ENCODE data around the gene NPR1.
"Not testable (repeated sequence)": the region's sequence is repeated elsewhere in the genome, so short reads cannot be mapped to it uniquely, and the experiment has no call there.

The NPR1 gene

GRCh38 chr1:153678519-153679336, at the start of gene NPR1:
Gene NPR1, plus strand, starts transcription at chr1:153678688. Its CDS starts 421 bp downstream, at chr1:153679109.
- peak; percentile 25 for DNase-seq

DNA sequence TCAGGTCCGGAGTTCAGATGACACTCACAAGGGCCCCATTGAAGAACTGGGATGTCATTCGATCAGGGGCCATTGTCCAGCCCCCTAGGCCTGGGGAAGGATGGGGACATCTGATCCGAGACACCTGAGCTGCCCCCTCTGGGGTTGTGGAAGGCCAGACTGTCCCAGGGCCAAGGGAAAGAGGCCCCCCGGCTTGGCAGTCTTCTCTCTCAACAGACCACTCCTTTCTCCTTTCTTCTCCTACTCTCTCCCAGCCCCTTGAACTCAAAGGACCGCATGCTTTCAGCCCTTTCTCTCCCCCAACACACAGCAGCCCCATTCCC, 49.2 kb upstream of the NPR1 start:
- DNase-seq, result no peak

GRCh38 chr1:153629971-153630370, 48.5 kb upstream of the NPR1 start:
- no peak for DNase-seq

DNA sequence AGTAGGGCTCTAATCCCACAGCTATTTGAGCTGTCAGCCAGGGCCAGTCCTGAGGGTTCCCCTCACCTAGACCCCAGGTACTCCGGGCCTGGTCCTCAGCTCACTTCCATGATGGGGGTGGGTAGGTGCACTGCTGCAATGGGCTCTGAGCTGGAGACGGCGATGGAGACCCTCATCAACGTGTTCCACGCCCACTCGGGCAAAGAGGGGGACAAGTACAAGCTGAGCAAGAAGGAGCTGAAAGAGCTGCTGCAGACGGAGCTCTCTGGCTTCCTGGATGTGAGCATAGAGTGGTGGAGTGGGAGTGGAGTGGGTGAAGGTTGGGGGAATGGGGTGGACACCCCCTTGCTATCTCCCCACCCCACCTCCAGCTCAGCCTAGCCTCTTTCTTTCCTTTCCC, 48.1 kb upstream of the NPR1 start:
- DNase-seq, result no peak

- no peak for DNase-seq
Measured at GRCh38 chr1:153631047-153632022, 47.2 kb upstream of the NPR1 start.

DNA sequence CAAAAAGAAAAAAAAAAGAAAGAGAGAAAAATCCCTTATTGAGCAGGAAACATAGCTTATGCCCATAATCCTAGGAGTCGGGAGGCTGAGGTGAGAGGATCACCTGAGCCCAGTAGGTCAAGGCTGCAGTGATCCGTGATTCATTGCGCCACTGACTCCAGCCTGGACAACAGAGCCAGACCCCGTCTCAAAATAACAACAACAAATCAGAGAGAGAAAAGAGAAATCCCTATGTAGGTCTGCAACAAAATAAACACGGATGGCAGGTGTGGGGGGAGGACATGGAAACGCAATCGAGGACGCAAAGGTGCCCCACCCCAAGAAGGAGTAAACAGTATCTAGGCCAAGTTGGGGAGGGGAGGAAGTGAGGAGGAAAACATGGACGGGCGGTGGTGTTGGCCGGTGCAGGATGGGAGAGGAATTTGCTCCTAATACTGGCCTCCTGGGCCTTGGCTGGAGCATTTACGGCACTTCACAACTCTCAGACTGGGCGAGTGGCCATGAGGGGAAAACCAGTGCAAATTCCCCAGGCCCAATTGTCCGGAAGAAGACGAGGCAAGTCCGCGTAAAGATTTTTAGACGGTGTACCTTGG, 45.2 kb upstream of the NPR1 start:
- no peak for DNase-seq

DNA sequence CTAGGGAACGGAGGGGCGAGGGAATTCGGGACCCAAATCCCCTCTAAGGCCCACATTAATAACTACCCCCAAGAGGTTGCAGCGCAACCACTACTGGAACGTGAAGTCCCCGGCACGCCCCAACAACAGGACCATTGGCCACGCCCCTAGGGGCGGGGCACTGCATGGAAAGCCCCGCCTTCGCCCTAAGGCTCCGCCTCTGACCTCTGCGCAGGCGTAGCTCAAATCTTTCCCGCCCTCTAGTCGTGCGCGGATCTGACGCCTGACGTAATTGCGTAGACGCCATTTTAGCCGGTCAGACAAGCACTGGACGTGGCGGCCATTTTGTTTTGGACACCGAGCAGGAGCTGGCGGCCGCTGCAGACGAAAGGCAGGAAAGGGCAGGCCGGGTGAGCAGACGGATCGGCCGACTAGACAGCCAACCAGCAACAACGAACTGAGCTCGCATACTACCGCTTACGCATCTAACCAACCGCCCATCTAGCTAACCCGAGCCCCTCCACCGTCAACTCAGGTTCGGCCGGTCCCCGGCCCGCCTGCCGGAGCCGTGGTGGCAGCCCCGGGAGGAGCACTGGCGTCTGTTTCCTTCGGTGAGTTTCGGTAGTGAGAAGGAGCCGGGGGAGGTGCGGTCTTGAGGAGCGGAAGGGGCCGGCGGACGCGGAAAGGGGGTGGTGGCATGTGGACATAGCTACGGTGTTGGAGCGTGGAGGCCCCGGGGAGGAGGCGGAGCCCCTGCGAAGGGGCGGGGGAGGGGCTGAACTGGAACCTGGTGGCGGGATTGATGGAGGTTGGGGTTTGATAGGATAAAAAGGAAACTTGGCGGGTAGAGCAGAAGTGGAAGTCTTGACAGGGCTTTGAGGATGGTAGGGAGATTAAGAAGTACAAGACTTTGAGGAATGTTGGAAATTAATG, 44.5 kb upstream of the NPR1 start, which contains the start of gene CHTOP:
Gene CHTOP (plus strand): TSS at position 313 of the 912 bp plus-strand sequence. CDS start 2,523 bp downstream, outside the sequence.
- peak; percentile 95 for DNase-seq

GRCh38 chr1:153635872-153636271, 42.6 kb upstream of the NPR1 start:
- DNase-seq, result no peak

DNA sequence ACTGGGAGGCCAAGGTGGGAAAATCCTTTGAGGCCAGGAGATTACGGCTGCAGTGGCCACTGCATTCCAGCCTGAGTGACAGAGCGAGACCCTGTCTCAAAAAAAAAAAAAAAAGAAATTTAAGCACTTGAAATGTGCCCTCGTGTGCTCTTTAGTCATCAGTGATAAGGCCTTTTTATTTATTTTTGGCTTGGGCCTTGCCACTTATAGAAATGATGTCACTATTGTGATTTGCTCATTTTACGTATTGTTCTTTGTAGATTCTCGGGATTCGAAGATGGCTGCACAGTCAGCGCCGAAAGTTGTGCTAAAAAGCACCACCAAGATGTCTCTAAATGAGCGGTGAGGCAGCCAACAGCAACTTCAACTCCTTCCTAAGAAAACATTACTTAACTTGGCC, 42.2 kb upstream of the NPR1 start:
- DNase-seq, result no peak

DNA sequence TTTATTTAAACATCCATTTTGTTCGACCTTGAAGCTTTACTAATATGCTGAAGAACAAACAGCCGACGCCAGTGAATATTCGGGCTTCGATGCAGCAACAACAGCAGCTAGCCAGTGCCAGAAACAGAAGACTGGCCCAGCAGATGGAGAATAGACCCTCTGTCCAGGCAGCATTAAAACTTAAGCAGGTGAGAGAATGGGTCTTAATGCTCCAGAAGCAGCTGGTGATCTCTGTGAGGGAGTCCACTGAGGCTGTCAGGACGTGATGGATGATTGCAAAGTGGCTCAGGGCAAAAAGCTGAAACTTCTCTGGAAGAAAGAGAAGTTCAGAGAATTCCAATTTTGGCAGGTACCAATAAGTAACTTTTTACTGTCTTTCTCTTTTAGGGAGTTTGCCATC, 40.2 kb upstream of the NPR1 start:
- no peak for DNase-seq

DNA sequence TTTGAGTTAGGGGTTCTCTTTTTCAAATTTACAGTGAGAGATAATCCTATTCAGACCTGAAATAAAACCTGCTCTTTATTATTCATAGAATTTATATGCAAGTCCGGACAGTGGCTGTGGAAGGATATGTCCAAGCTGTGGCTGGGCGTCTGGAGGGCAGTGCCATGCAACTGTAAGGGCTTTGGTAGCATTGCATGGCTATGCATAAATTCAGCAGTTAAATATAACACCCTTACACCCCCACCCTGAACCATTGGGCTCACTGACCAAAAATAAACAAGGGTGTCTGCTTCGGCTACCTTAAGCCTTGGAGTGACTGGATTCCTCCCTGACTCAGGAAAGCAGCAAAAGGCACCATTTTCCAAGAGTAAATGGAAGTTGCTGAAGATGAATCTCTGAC, 39.2 kb upstream of the NPR1 start:
- DNase-seq, result no peak

GRCh38 chr1:153640213-153640612, 38.3 kb upstream of the NPR1 start:
- not testable (repeated sequence) for DNase-seq

DNA sequence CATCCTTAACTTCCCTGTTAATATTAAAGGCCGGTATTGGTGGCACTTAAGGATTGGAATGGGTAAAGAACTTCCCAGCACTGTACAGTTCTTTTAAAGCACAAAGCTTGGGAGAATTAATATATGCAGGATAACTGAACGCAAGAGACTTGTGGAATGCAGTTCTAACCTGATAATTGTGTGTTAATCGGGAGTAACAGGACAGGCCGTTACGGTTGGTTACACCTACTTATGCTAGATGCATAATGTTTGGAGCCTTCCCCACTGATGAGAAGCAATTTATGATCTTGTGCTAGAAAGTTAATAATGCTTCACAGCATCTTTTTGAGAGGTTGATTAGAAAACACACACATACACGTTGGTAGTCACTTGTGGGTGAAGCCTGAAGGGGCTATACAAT, 37.6 kb upstream of the NPR1 start:
- no peak for DNase-seq

DNA sequence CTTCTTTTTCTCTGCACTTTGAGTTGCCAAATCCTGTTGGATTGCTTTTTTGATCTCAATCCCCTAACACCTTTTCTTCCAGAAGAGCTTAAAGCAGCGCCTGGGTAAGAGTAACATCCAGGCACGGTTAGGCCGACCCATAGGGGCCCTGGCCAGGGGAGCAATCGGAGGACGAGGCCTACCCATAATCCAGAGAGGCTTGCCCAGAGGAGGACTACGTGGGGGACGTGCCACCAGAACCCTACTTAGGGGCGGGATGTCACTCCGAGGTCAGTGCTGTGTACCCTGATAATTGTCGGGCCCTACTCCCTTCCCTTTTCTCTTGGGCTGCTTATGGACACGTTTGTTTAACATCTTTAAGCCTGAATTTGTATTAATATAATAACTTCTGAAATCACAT, 36.3 kb upstream of the NPR1 start:
- DNase-seq, result no peak

DNA sequence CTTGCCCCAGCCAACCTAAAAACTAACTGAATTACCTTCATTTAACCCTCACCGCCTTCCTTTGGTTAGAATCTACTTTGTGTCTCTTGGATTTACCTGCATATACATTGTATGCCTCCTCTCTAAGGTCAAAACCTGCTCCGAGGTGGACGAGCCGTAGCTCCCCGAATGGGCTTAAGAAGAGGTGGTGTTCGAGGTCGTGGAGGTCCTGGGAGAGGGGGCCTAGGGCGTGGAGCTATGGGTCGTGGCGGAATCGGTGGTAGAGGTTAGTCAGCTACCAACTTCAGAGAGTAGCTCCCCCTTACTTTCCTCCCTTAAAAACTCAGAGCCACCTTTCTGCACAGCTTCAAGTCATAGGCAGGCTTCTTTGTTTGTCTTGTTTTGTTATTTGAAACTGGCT, 35.4 kb upstream of the NPR1 start:
- no peak for DNase-seq

DNA sequence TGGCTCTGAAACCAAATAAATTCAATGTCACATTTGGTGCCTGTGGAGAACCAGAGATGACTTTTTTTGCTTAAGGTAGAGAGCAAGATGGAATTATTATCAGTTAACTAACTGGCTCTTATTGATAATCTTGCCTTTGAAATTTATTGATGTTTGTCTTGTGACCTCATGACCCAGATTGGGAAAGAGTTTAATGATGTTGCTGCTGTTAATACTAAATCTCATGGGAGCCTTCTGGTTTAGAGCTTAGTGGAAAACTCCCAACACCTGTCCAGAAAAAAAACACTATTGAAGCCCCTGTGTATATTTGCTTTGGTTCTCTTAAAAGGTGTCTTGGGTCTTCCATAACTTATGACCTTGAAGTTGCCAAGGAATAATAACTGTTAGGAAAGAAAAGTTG, 34.7 kb upstream of the NPR1 start:
- DNase-seq, result no peak

GRCh38 chr1:153646672-153647345, 31.7 kb upstream of the NPR1 start:
- no peak for DNase-seq

DNA sequence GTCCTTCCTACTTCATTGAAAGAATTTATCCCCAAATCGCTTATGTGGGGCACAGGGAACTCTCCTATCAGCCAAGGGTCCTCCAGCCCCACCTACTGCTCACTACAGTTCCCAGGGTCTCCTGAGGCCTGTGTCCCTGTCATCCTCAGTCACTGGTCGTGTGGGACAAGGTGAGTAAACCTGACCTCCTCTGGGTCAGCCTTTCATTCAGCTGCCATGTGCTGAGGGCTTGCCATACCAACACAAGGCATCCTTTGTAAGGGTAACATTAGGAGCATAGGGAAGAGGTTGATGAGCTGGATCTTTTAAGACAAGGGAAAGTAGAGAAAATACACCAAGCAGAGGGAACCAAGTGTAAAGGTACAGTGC, 31.2 kb upstream of the NPR1 start:
- DNase-seq, result no peak

DNA sequence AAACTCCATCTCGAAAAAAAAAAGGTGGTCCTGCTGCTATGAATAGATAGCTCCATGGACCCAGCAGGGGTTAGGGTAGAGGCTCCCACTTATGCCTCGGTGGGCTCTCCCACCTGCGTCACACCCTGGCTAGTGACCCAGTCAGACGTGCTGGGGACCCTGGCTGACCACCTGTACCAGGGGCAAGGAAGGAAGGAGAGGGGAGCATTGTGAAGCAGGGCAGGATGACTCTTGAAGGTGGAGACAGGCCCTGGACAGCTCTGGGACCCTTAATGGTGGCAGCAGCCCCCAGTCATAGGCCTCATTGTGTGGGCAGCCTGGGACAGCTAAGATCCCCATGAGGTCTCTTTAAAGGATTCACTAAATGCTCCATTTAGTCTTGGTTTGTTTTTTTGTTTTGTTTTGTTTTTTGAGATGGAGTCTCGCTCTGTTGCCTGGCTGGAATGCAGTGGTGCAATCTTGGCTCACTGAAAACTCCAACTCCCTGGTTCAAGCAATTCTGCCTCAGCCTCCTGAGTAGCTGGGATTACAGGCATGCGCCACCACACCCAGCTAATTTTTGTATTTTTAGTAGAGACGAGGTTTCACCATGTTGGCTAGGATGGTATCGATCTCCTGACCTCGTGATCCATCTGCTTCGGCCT, 30.4 kb upstream of the NPR1 start:
- DNase-seq, result no peak

DNA sequence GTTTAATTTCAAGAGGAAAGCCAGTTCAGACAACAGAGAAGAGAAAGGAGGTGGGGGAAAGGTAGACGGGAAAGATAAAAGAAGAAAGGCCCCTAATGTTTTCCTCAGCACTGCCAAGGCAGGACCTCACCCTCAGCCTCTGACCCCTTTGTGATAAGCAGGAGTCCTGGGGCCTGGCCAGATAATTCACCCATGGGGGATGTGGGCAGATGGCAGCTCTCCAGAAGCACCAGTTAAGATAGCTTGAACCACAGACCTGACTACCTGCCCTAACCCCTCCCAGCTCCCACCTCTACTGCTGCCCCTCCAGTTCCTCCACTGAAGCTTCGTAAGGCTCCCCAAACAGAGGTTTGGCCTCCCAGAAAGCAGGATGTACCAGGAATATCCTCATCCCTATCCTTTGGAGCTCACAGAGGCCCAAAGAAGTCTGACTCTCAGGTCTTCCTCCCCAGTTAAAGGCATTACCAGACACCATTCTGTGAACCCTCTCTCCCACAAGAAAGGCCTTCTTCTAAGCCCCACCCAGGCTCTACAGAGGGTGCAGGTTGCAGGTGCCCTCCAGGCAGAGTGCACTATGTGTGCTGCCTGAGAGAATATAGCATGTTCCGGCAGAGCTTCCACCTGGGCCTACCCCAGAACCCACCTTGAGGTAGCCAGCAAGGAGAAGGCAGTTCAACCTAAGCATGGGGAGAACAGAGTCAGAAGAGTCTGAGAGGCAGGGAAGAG, 29.2 kb upstream of the NPR1 start:
- DNase-seq, result no peak

GRCh38 chr1:153649863-153650235, 28.6 kb upstream of the NPR1 start:
- no peak for DNase-seq

All from activated CD8-positive, alpha-beta memory T cell treated with anti-CD3 and anti-CD28 coated beads, Interleukin-2, amount 50 U/mL, for 4 hours (primary cell).